Activated CD4-positive, alpha-beta T cell treated with anti-CD3 and anti-CD28 coated beads for 24 hours (primary cell): Measurements from ENCODE around the gene RHEB.

Source experiments
- DNase-seq, 2 donors: peaks; one replicate each; pipeline ENCODE4 v3.0.0-alpha.2; 2020; ENCODE audit warnings: low read depth in 2 of 2

The RHEB gene

GRCh38 chr7:151470711-151471110 is 49.0 kb downstream of the RHEB start:
- DNase-seq, result no peak

DNA sequence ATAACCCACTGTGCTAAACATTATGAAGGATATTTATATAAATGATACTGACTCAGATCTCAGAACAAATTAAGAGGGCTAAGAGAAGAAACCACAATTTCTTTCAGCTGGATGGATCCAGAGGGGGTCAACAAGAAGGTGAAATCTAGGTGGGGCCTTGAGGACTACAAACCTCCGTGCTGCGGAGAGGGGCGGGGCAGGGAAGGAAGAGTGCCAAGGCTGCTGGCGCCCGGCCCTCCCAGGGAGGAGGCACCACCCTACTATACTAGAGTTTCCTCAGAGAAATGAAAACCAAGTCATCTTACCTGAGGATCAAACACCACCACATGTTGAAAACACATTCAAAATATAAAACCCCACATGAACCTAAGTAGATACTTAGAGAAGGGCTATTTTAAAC is 50.4 kb downstream of the RHEB start:
- no peak for DNase-seq

GRCh38 chr7:151468217-151469018 is 51.3 kb downstream of the RHEB start:
- no peak for DNase-seq

- no peak for DNase-seq
These were observed 54.5 kb downstream of the RHEB start for GRCh38 chr7:151465169-151465568.

DNA sequence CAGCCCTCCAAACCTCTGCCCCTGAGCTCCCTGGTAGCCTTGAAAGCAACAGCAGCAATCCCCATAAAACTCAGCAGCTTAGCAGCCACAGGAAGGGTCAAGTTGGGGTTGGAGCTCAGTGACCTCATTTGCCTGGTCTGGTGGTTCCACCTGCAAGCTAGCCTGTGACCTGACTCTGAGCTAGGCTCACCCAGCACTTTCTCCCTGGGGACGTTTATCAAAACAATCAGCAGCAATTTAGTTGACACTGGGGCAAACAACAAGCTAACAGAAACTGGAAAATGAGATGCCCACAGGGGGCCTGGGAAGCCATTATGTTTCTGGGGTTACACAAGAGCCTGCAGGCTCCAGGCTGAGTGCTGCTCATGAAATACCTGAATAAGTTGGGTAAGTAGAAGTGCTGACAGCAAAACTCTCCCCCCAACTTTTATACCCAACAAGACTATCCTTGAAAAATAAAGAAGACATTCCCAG is 57.4 kb downstream of the RHEB start:
- DNase-seq, result no peak

- no peak for DNase-seq
These were observed 57.8 kb downstream of the RHEB start for GRCh38 chr7:151461942-151462230.

GRCh38 chr7:151461096-151461941 is 58.4 kb downstream of the RHEB start:
- DNase-seq, result no peak

- no peak for DNase-seq
These were observed 59.2 kb downstream of the RHEB start for GRCh38 chr7:151460474-151460855.

- no peak for DNase-seq
These were observed 59.8 kb downstream of the RHEB start for GRCh38 chr7:151459726-151460473.

- DNase-seq, result no peak
These were observed 62.2 kb downstream of the RHEB start for GRCh38 chr7:151457534-151457933.

DNA sequence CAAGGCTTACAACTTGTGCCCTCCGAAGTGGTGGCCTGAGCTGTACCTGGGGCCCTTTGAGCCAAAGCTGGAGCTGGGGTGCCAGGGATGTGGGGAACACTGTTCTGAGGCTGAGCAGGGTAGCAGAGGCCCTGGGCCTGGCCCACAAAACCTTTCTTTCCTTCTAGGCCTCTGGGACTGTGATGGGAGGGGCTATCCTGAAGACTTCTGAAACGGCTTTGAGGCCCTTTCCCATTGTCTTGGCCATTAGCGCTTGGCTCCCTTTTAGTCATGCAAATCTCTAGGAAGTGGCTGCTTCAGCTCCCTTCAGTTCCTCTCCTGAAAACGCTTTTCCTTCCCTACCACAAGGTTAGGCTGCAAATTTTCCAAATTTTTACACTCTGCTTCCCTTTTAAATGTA is 62.9 kb downstream of the RHEB start:
- no peak for DNase-seq

DNA sequence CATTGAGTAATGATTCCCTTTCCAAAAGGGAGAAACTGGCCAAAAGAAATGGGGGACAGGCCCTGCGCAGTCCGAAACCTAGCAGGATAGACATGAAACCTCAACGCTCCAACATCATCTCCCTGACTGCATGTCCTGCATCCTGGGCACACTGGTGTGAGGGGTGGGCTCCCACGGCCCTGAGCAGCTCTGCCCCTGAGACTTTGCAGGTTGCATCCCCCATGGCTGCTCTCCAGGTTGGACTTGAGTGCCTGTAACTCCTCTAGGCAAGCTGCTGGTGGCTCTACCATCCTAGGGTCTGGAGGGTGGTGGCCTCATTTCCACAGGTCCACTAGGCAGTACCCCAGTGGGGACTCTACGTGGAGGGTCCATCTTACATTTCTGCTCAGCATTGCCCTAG is 63.4 kb downstream of the RHEB start:
- no peak for DNase-seq

- no peak for DNase-seq
These were observed 64.0 kb downstream of the RHEB start for GRCh38 chr7:151455690-151456089.

GRCh38 chr7:151454932-151455530 is 64.7 kb downstream of the RHEB start:
- no peak for DNase-seq

GRCh38 chr7:151454305-151454704 is 65.4 kb downstream of the RHEB start:
- no peak for DNase-seq

DNA sequence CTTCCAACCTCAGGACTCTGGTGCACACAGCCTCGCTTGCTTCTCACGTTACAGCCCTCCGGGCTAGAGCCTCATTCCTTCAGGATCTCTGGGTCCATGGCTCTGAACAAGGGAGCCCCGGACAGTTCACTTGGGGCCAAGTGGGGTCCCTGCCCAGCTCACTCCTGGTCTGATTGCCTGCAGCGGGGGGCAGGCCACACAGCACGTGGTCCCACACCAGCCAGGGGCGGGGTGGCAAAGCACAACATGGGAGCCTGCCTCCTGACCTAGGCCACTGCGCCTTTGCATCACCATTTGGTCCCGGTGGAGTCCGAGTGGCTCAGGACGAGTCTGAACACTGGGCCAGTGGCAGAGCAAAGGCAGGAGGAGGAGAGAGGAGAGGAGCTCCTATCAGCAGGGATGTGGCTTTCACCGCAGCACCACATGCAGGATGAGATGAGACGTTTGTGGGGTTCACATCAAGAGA is 66.3 kb downstream of the RHEB start:
- no peak for DNase-seq

- DNase-seq, result no peak
These were observed 66.9 kb downstream of the RHEB start for GRCh38 chr7:151452680-151453325.

DNA sequence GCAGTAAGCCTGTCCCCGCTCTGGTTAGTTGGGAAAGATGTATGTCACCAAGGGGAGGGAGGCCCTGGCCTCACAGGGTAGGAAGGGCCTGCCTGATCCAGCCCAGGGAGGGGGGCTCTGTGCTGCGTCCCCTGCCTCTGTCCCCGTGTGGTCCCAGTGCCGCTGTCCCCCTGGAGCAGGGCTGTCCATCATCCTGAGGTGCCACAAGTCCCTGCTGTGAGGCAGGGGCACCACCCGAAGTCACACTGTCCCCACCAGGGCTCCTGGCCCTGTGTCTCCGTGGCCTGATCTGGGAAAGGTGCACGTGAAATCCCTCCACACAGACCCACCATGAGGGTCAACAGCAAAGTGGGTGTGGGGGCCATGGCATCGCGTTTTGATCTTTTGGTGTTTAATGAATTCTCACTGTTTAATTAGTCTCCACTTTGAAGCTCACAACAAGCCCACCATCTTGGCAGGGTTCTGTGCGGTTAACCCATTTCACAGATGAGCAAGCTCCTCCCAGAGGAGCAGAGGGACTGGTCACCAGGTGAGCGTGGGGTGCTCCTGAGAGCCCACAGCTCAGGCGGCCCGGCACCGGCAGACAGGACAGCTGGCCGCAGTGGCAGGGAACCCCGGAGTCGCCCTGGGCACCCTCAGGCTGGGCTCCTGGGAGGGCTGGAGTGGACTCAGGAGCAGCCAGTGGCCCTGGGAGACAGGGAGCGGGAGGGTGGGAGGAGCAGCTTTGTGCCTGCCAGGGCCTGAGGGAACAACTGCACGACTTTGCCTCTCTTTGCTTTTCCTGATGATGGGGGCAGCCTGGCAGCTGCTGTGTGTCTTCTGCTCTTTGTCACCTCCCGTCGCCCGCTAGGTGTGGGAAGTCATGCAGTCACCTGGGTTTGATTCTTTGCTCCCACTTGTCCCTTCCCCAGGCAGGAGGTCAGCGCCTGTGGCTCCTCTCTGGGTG is 67.8 kb downstream of the RHEB start:
- DNase-seq, result no peak

DNA sequence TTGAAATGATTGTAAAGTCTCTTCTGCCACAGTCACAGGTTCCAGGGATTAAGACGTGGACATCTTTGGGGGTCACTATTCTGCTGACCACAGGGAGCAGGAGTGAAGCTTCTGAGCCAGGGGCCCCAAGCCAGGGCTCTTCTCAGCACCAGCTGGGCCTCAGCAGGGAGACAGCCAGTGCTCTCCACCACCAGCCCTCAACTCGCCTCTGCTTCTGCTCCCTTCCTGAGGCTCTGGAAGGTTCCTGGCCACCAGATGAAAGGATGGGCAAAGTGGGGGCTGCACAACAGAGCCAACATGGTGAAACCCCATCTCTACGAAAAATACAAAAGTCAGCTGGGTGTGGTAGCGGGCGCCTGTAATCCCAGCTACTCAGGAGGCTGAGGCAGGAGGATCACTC is 68.5 kb downstream of the RHEB start:
- no peak for DNase-seq

DNA sequence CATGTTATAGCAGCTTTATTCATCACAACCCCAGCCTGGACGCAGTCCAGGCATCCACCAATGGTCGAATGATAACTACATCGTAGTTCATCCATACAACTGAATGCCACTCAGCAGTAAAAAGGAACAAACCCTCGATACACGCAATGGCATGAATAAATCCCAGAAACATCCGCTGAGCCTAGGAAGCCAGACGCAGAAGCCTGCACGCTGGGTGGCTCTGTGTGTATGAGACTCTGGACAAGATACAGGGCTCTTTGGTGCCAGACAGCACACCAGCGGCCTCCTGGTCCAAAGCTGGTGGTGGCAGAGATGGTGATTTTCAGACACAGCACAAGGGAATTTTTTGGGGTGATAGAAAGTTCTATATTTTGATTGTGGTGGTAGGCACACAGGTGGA is 69.7 kb downstream of the RHEB start:
- DNase-seq, result no peak
